NT2/D1 (cell line): ENCODE results near the gene RINL.

Source experiments
- YY1 ChIP-seq: IDR thresholded peaks from 2 replicates; pipeline ENCODE4 v1.6.1; 2011; ENCODE audit not compliant: insufficient read length, insufficient read depth
- ZNF274 ChIP-seq: IDR thresholded peaks from 2 replicates; pipeline ENCODE4 v1.6.1; 2011; ENCODE audit warnings: mild to moderate bottlenecking, low read depth, low read length

GRCh38 chr19:38875656-38876395, 2.2 kb downstream of the RINL start:
- TF ChIP-seq YY1 (no peak), ZNF274 (no peak)
